Measurements from ENCODE around the gene CSNK2A1. TPM values are rescaled to one million over a fixed set of nuclear protein-coding genes. Genes with fewer than 3 reads are reported as not detected.

The CSNK2A1 gene
- polyA plus RNA-seq, 3 donors: 31.7 to 55.5 (median 35.2) TPM

GRCh38 chr20:591941-592340 lies 48.4 kb upstream of the CSNK2A1 start:
- no peak overlapping the region for H3K27ac Mint-ChIP-seq
- Histone ChIP-seq H3K79me2 (ENCODE audit: insufficient read depth, low read length) (no peaks in the 10 kb centered on the region), H3K4me3 (replicated peaks in 1 of 3; ENCODE audit: low read depth in 2 of 3, low read length in 3 of 3) (no peak overlapping the region), H3K4me1 (ENCODE audit: control insufficient read depth in 1 of 2, insufficient read depth in 2 of 2, low read length in 2 of 2) (no peaks in the 10 kb centered on the region), H3K27me3 (ENCODE audit: control insufficient read depth in 2 of 2, insufficient read depth in 2 of 2, low read length in 2 of 2) (no peaks in the 10 kb centered on the region), H3K4me2 (replicated peaks; ENCODE audit: extremely low read depth, low read length, poor library complexity, severe bottlenecking) (no peak overlapping the region), H2AFZ (ENCODE audit: insufficient read depth, low read depth, low read length, poor library complexity, severe bottlenecking) (no peak overlapping the region), H3K27ac (ENCODE audit: low read depth in 1 of 2, low read length in 2 of 2) (no peak overlapping the region), H4K20me1 (ENCODE audit: insufficient read depth, low read length) (no peaks in the 10 kb centered on the region), H3K9ac (ENCODE audit: insufficient read depth, low read length, poor library complexity, severe bottlenecking) (no peak overlapping the region), H3K9me3 (replicated peaks in 1 of 2; ENCODE audit: control insufficient read depth in 1 of 2, insufficient read depth in 1 of 2, low read length in 2 of 2) (no peaks in the 10 kb centered on the region), H3K36me3 (replicated peaks in 1 of 2; ENCODE audit: control insufficient read depth in 1 of 2, insufficient read depth in 2 of 2, low read length in 2 of 2) (no peaks in the 10 kb centered on the region)
- peaks cover 1% of the 10 kb centered on the region for H3K4me1 Mint-ChIP-seq
- intact Hi-C loops (cut with micrococcal nuclease): no loop called here
- no peak for DNase-seq
- no peak overlapping the region for H3K4me3 Mint-ChIP-seq
- H3K9me3 Mint-ChIP-seq: no peaks in the 10 kb centered on the region
- 82% methylated on average over 5 of the region's 5 CpGs for WGBS (ENCODE audit: insufficient coverage)
- TF ChIP-seq, protein P1, sequence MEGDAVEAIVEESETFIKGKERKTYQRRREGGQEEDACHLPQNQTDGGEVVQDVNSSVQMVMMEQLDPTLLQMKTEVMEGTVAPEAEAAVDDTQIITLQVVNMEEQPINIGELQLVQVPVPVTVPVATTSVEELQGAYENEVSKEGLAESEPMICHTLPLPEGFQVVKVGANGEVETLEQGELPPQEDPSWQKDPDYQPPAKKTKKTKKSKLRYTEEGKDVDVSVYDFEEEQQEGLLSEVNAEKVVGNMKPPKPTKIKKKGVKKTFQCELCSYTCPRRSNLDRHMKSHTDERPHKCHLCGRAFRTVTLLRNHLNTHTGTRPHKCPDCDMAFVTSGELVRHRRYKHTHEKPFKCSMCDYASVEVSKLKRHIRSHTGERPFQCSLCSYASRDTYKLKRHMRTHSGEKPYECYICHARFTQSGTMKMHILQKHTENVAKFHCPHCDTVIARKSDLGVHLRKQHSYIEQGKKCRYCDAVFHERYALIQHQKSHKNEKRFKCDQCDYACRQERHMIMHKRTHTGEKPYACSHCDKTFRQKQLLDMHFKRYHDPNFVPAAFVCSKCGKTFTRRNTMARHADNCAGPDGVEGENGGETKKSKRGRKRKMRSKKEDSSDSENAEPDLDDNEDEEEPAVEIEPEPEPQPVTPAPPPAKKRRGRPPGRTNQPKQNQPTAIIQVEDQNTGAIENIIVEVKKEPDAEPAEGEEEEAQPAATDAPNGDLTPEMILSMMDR (IDR thresholded peaks at IDR 0.05): no peak
- peaks cover 2 to 17% (median 8%) of the 10 kb centered on the region in 3 donors for H3K27me3 Mint-ChIP-seq (ENCODE audit: low read depth in 3 of 3)
- H3K36me3 Mint-ChIP-seq: no peaks in the 10 kb centered on the region

- H3K36me3 Mint-ChIP-seq: no peaks in the 10 kb centered on the region
- H3K9ac ChIP-seq (ENCODE audit: insufficient read depth, low read length, poor library complexity, severe bottlenecking): no peak overlapping the region
- H3K4me2 ChIP-seq (replicated peaks; ENCODE audit: extremely low read depth, low read length, poor library complexity, severe bottlenecking): no peak overlapping the region
- no peaks in the 10 kb centered on the region for H3K4me1 ChIP-seq (ENCODE audit: control insufficient read depth in 1 of 2, insufficient read depth in 2 of 2, low read length in 2 of 2)
- no peak overlapping the region for H3K27ac Mint-ChIP-seq
- peak; percentile 3 to 53 (median 3) for DNase-seq
- intact Hi-C loops (cut with micrococcal nuclease): no loop called here
- H3K4me3 ChIP-seq (replicated peaks in 1 of 3; ENCODE audit: low read depth in 2 of 3, low read length in 3 of 3): no peak overlapping the region
- TF ChIP-seq, protein P1 (IDR thresholded peaks at IDR 0.05): no peak
- no peaks in the 10 kb centered on the region for H3K79me2 ChIP-seq (ENCODE audit: insufficient read depth, low read length)
- 91% methylated on average over 9 of the region's 10 CpGs for WGBS (ENCODE audit: insufficient coverage)
- H3K9me3 ChIP-seq (replicated peaks in 1 of 2; ENCODE audit: control insufficient read depth in 1 of 2, insufficient read depth in 1 of 2, low read length in 2 of 2): no peaks in the 10 kb centered on the region
- peaks cover 1% of the 10 kb centered on the region for H3K4me1 Mint-ChIP-seq
- peaks cover 2 to 15% (median 3%) of the 10 kb centered on the region in 3 donors for H3K27me3 Mint-ChIP-seq (ENCODE audit: low read depth in 3 of 3)
- peaks cover 0 to 4% (median 0%) of the 10 kb centered on the region in 7 donors for H3K9me3 Mint-ChIP-seq
- no peaks in the 10 kb centered on the region for H3K36me3 ChIP-seq (replicated peaks in 1 of 2; ENCODE audit: control insufficient read depth in 1 of 2, insufficient read depth in 2 of 2, low read length in 2 of 2)
- H3K27me3 ChIP-seq (ENCODE audit: control insufficient read depth in 2 of 2, insufficient read depth in 2 of 2, low read length in 2 of 2): no peaks in the 10 kb centered on the region
- H2AFZ ChIP-seq (ENCODE audit: insufficient read depth, low read depth, low read length, poor library complexity, severe bottlenecking): no peak overlapping the region
- no peaks in the 10 kb centered on the region for H4K20me1 ChIP-seq (ENCODE audit: insufficient read depth, low read length)
- H3K27ac ChIP-seq (ENCODE audit: low read depth in 1 of 2, low read length in 2 of 2): no peak overlapping the region
- no peak overlapping the region for H3K4me3 Mint-ChIP-seq
Measured at GRCh38 chr20:588932-589672, 45.5 kb upstream of the CSNK2A1 start.
